Measurements from ENCODE around the gene RPS3A. TPM values are rescaled to one million over a fixed set of nuclear protein-coding genes. Genes with fewer than 3 reads are reported as not detected.

The RPS3A gene
- total RNA-seq, 2 donors from 2014 or later, result 2,304 to 2,367 TPM

DNA sequence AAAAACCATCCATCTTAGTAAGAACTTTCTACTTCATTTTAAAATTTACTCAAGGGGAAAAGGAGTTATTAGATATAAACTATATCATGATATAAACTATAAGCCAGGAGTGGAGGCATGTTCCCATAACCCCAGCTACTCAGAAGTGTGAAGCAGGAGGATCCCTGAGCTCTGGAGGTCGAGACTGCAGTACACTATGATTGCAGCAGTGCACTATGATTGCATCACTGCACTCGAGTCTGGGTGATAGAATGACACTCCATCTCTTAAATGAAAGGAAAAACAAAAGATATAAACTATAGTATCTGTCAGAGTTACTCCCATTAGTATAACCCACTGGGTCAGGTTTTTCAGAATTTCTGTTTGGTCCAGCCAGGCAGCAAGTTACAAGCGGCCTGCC is 47.6 kb downstream of the RPS3A start:
- TF ChIP-seq, protein P1, sequence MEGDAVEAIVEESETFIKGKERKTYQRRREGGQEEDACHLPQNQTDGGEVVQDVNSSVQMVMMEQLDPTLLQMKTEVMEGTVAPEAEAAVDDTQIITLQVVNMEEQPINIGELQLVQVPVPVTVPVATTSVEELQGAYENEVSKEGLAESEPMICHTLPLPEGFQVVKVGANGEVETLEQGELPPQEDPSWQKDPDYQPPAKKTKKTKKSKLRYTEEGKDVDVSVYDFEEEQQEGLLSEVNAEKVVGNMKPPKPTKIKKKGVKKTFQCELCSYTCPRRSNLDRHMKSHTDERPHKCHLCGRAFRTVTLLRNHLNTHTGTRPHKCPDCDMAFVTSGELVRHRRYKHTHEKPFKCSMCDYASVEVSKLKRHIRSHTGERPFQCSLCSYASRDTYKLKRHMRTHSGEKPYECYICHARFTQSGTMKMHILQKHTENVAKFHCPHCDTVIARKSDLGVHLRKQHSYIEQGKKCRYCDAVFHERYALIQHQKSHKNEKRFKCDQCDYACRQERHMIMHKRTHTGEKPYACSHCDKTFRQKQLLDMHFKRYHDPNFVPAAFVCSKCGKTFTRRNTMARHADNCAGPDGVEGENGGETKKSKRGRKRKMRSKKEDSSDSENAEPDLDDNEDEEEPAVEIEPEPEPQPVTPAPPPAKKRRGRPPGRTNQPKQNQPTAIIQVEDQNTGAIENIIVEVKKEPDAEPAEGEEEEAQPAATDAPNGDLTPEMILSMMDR (conservative IDR thresholded peaks at IDR 0.05), result no peak
- Mint-ChIP-seq H3K36me3 (ENCODE audit: low read depth) (peaks cover 49% of the 10 kb centered on the region), H3K9me3 (no peaks in the 10 kb centered on the region), H3K4me1 (peaks cover under 1% of the 10 kb centered on the region), H3K4me3 (no peak overlapping the region), H3K27me3 (ENCODE audit: insufficient read depth) (no peaks in the 10 kb centered on the region), H3K27ac (no peak overlapping the region)
- no peak overlapping the region for H3K9ac ChIP-seq (ENCODE audit: extremely low read depth, low read length, poor library complexity, severe bottlenecking)
- H3K4me1 ChIP-seq (ENCODE audit: control insufficient read depth, insufficient read depth, low read length), result no peaks in the 10 kb centered on the region
- no peaks in the 10 kb centered on the region for H3K27me3 ChIP-seq (ENCODE audit: control insufficient read depth, insufficient read depth, low read length, poor library complexity, severe bottlenecking)
- peaks cover 40% of the 10 kb centered on the region for H3K36me3 ChIP-seq (ENCODE audit: control insufficient read depth, insufficient read depth, low read length)
- H3K9me3 ChIP-seq (ENCODE audit: control insufficient read depth, low read length), result no peaks in the 10 kb centered on the region
- no peak overlapping the region for H3K4me3 ChIP-seq (ENCODE audit: low read length)
- DNase-seq, result no peak
- no peak overlapping the region for H3K27ac ChIP-seq (ENCODE audit: low read depth, low read length)
- WGBS, 2 experiments (ENCODE audit: insufficient coverage in 1 of 2, insufficient read length in 1 of 2), result 90 to 100% methylated on average over 2 to 3 of the region's 3 CpGs

DNA sequence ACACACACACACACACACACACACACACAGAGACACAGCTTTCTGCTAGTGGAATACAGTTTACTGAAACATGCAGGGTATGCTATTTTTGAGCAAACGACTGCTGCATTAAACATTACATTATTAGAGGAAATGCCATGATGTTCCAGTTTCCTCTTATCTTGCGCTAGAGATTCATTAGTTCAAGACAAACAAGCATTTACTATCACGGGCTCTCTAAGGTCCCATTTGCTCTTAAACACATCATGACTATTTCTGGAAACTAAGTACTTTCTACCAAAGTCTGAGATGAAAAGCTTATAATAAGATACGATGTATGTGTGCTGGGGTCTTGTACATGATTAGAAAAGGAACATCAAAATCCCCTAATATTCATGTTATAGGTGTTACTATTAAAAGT is 48.8 kb downstream of the RPS3A start:
- Mint-ChIP-seq H3K27ac (no peak overlapping the region), H3K4me1 (peaks cover 4% of the 10 kb centered on the region), H3K36me3 (ENCODE audit: low read depth) (peaks cover 42% of the 10 kb centered on the region), H3K9me3 (no peaks in the 10 kb centered on the region), H3K4me3 (no peak overlapping the region), H3K27me3 (ENCODE audit: insufficient read depth) (no peaks in the 10 kb centered on the region)
- no peak overlapping the region for H3K27ac ChIP-seq (ENCODE audit: low read depth, low read length)
- TF ChIP-seq, protein P1 (conservative IDR thresholded peaks at IDR 0.05), result no peak
- WGBS, 2 experiments (ENCODE audit: insufficient coverage in 1 of 2, insufficient read length in 1 of 2), result 99 to 100% methylated on average over 2 to 3 of the region's 4 CpGs
- no peak for DNase-seq
- no peak overlapping the region for H3K9ac ChIP-seq (ENCODE audit: extremely low read depth, low read length, poor library complexity, severe bottlenecking)
- H3K36me3 ChIP-seq (ENCODE audit: control insufficient read depth, insufficient read depth, low read length), result peaks cover 28% of the 10 kb centered on the region
- no peaks in the 10 kb centered on the region for H3K4me1 ChIP-seq (ENCODE audit: control insufficient read depth, insufficient read depth, low read length)
- no peak overlapping the region for H3K4me3 ChIP-seq (ENCODE audit: low read length)
- no peaks in the 10 kb centered on the region for H3K9me3 ChIP-seq (ENCODE audit: control insufficient read depth, low read length)
- no peaks in the 10 kb centered on the region for H3K27me3 ChIP-seq (ENCODE audit: control insufficient read depth, insufficient read depth, low read length, poor library complexity, severe bottlenecking)

DNA sequence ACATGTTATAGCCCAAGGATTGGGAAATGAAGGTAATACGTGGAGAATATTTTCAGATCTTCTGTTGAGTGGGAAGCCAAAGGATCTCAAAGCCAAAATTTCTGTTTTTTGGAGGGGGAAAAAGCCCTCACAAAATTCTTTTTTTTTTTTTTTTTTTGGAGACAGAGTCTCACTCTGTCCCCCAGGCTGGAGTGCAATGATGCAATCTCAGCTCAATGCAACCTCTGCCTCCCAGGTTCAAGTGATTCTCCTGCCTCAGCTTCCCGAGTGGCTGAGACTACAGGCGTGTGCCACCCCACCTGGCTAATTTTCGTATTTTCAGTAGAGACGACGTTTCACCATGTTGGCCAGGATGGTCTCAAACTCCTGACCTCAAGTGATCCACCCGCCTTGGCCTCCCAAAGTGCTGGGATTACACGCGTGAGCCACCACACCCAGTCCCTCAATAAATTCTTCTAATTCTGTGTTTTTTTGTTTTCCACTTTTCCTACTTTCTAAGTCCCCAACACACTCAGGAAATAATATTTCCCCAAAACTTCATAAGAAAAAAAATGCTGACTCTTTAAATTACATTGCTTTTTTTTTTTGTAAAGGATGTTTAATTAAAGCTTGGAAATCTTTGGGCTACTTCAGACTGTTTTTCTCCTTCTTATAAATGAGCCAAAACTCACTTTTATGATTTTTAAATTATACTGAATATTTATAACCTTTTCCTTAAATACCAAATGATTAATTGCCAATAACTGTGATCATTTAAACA is 51.6 kb downstream of the RPS3A start:
- Mint-ChIP-seq H3K27ac (no peak overlapping the region), H3K9me3 (no peaks in the 10 kb centered on the region), H3K4me3 (no peak overlapping the region), H3K4me1 (peaks cover 4% of the 10 kb centered on the region), H3K27me3 (ENCODE audit: insufficient read depth) (no peaks in the 10 kb centered on the region), H3K36me3 (ENCODE audit: low read depth) (peaks cover 41% of the 10 kb centered on the region)
- no peak overlapping the region for H3K27ac ChIP-seq (ENCODE audit: low read depth, low read length)
- TF ChIP-seq, protein P1 (conservative IDR thresholded peaks at IDR 0.05), result no peak
- H3K36me3 ChIP-seq (ENCODE audit: control insufficient read depth, insufficient read depth, low read length), result peaks cover 26% of the 10 kb centered on the region
- no peak overlapping the region for H3K4me3 ChIP-seq (ENCODE audit: low read length)
- WGBS, 2 experiments (ENCODE audit: insufficient coverage in 1 of 2, insufficient read length in 1 of 2), result 91 to 98% methylated on average over 7 to 9 of the region's 9 CpGs
- no peak overlapping the region for H3K9ac ChIP-seq (ENCODE audit: extremely low read depth, low read length, poor library complexity, severe bottlenecking)
- H3K4me1 ChIP-seq (ENCODE audit: control insufficient read depth, insufficient read depth, low read length), result no peaks in the 10 kb centered on the region
- no peak for DNase-seq
- no peaks in the 10 kb centered on the region for H3K9me3 ChIP-seq (ENCODE audit: control insufficient read depth, low read length)
- no peaks in the 10 kb centered on the region for H3K27me3 ChIP-seq (ENCODE audit: control insufficient read depth, insufficient read depth, low read length, poor library complexity, severe bottlenecking)

Measured in endodermal cell (in vitro differentiated cells).